Left ventricle myocardium inferior (tissue), 1 donor: ENCODE measurements around the gene SERPINB10. TPM values are rescaled to one million over a fixed set of nuclear protein-coding genes. Genes with fewer than 3 reads are reported as not detected.
A peak's percentile ranks its signal among the peaks of the same experiment; 100 is the strongest.
"Not testable (repeated sequence)": the region's sequence is repeated elsewhere in the genome, so short reads cannot be mapped to it uniquely, and the experiment has no call there.

Experiments used
- DNase-seq: peaks from one replicate; pipeline ENCODE4 v3.0.0-alpha.2; 2020
- H3K27ac ChIP-seq: fragments of 200-600 bp; replicated peaks from 2 replicates; pipeline ENCODE4 v1.8.0; 2021
- H3K27me3 ChIP-seq: fragments of 200-600 bp; 2 replicates; pipeline ENCODE4 v1.8.0; 2021; ENCODE audit warnings: low read depth
- H3K36me3 ChIP-seq: fragments of 200-600 bp; 2 replicates; pipeline ENCODE4 v1.8.0; 2021
- H3K4me1 ChIP-seq: fragments of 200-600 bp; 2 replicates; pipeline ENCODE4 v1.8.0; 2021
- H3K4me3 ChIP-seq: fragments of 200-600 bp; 2 replicates; pipeline ENCODE4 v1.8.0; 2021; ENCODE audit warnings: mild to moderate bottlenecking, moderate library complexity
- H3K9me3 ChIP-seq: fragments of 200-600 bp; replicated peaks from 2 replicates; pipeline ENCODE4 v1.8.0; 2021
- CTCF ChIP-seq: fragments of 200-600 bp; IDR thresholded peaks from 2 replicates; pipeline ENCODE4 v1.8.0; 2021; ENCODE audit warnings: antibody characterized with exemption, mild to moderate bottlenecking, borderline replicate concordance
- intact Hi-C: fragments of 100-400 bp; cut with micrococcal nuclease; formaldehyde crosslinking; loops from one replicate; pipeline ENCODE4 v1.11.0; 2022
- total RNA-seq: library from RNA; stranded (reverse); fragmentation: NEBNext Ultra II Directional; extraction: Animal tissue kit (Norgen Biotek cat#: 25700); gene quantifications from one replicate; pipeline ENCODE4 v1.2.1, GENCODE V29; 2021
- donor health status: DM: no; HTN: yes; CAD: no; lungs with severe emphysema.

Gene SERPINB10
- total RNA-seq, 1 donor from 2014 or later: not detected

GRCh38 chr18:63930773-63931354 lies 23.1 kb downstream of the SERPINB10 start:
- no peak overlapping the region for H3K27ac ChIP-seq
- no peaks in the 10 kb centered on the region for H3K9me3 ChIP-seq
- intact Hi-C loops: loop anchor here (10.0 kb wide), 1 partner anchor 106 kb away; no protein-coding TSS in a partner anchor
- peaks cover under 1% of the 10 kb centered on the region for H3K4me1 ChIP-seq
- H3K36me3 ChIP-seq: no peaks in the 10 kb centered on the region
- TF ChIP-seq CTCF: no peak
- peaks cover 16% of the 10 kb centered on the region for H3K27me3 ChIP-seq
- H3K4me3 ChIP-seq: no peak overlapping the region
- DNase-seq: no peak

- DNase-seq: peak; percentile 81
These were observed 28.6 kb downstream of the SERPINB10 start for GRCh38 chr18:63936156-63936931.

GRCh38 chr18:63936932-63937393 lies 29.2 kb downstream of the SERPINB10 start:
- Histone ChIP-seq H3K4me1 (peaks cover 11% of the 10 kb centered on the region), H3K27me3 (peaks cover 64% of the 10 kb centered on the region), H3K27ac (no peak overlapping the region), H3K9me3 (no peaks in the 10 kb centered on the region), H3K4me3 (peak overlapping the region; percentile 67), H3K36me3 (no peaks in the 10 kb centered on the region)
- no peak for TF ChIP-seq CTCF
- DNase-seq: no peak
- intact Hi-C loops: loop anchor here (10.0 kb wide), 1 partner anchor 112 kb away; no protein-coding TSS in a partner anchor

More at GRCh38 chr18:63936156-63936931, 28.6 kb downstream of the SERPINB10 start:
- Histone ChIP-seq H3K36me3 (no peaks in the 10 kb centered on the region), H3K4me1 (peaks cover 11% of the 10 kb centered on the region), H3K27me3 (peaks cover 58% of the 10 kb centered on the region), H3K27ac (no peak overlapping the region), H3K9me3 (no peaks in the 10 kb centered on the region), H3K4me3 (peak overlapping the region; percentile 67)
- intact Hi-C loops: loop anchor here (10.0 kb wide), 1 partner anchor 112 kb away; no protein-coding TSS in a partner anchor
- peak; percentile 84 for TF ChIP-seq CTCF

- Histone ChIP-seq H3K4me1 (peaks cover 11% of the 10 kb centered on the region), H3K27ac (no peak overlapping the region), H3K4me3 (no peak overlapping the region), H3K27me3 (peaks cover 78% of the 10 kb centered on the region), H3K36me3 (no peaks in the 10 kb centered on the region), H3K9me3 (no peaks in the 10 kb centered on the region)
- intact Hi-C loops: no loop called here
- no peak for TF ChIP-seq CTCF
- DNase-seq: no peak
These were observed 32.2 kb downstream of the SERPINB10 start for GRCh38 chr18:63940008-63940407.

- H3K36me3 ChIP-seq, H3K4me3 ChIP-seq, H3K9me3 ChIP-seq, DNase-seq, intact Hi-C loops, H3K27ac ChIP-seq: not testable (repeated sequence)
- Histone ChIP-seq H3K4me1 (peaks cover 11% of the 10 kb centered on the region), H3K27me3 (peaks cover 78% of the 10 kb centered on the region)
These were observed 32.8 kb downstream of the SERPINB10 start for GRCh38 chr18:63940543-63941050.
